Measurements from ENCODE around the gene CEP20.

CEP20 gene

DNA sequence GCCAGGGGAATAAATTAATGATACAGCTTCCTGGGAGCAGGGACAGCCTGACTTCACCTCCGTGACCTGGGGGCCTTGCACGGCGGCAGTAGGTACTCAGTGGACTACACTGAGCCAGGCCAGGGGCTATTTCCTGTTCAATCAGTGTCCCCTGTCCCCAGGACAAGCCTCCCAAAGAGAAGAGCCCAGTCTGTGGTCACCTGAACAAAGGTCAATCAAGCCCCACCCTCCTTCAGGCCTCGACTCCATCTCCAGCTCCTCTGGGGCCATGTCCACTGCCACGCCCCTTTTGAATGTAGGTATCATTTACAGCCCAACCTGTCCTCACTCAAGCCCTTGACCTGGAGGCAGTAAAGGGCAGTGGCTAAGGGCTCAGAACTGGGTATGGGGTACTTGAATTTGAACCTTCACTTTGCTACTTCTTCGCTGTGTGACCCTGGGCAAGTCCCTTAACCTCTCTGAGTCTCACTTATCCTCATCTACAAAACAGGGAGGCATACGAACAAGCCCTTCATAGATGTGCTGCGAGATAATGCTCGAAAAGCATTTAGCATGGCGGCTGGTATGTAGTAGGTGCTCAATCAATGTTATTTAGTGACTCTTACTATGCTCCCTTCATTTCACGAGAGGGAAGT, 60.6 kb downstream of the CEP20 start:
- no peak for DNase-seq

- DNase-seq: no peak
Measured at GRCh38 chr16:15827299-15827698, 61.1 kb downstream of the CEP20 start.

GRCh38 chr16:15825750-15826305, 62.6 kb downstream of the CEP20 start:
- DNase-seq: no peak

DNA sequence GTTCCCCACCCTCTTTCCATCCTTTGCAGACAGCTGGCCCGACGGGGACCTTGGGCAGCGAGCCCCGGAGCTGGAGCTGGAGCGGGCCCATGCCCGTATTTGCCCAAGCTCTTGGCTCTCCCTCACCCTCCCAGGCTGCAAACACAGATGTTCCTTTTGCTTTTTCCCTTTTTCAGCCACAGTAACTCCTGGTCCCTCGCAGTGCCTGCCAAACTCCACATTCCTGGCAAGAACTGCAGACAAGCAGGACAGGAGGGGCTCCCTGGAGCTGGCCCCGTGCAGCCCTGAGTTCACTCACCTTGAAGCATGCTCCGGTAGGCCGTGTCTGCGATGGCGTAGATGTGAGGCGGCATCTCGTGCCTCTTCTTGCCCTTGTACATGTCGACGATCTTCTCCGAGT, 65.4 kb downstream of the CEP20 start:
- no peak for DNase-seq

GRCh38 chr16:15820837-15821236, 67.6 kb downstream of the CEP20 start:
- no peak for DNase-seq

- DNase-seq: no peak
Measured at GRCh38 chr16:15819046-15819445, 69.4 kb downstream of the CEP20 start.

- no peak for DNase-seq
Measured at GRCh38 chr16:15817446-15817845, 71.0 kb downstream of the CEP20 start.

DNA sequence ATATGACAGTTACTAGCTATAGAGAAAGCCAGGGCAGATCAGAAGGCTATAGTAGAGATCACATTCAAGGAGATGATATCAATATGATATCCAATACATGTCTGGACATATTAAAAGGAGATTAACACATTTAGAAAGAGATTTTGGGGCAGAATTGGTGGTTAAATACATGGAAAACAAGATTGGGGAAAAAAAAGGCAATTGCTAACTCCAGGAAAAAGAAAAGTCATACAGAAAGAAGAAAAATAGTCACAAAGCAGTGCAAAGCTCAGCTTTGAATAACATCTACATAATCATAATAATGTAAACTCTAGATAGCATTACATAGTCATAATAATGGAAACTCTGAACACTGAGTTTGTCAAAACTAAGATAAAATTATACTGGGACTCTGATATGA, 72.2 kb downstream of the CEP20 start:
- no peak for DNase-seq

Measured in stimulated activated CD4-positive, alpha-beta T cell treated with anti-CD3 and anti-CD28 coated beads, Interleukin-2, amount 100 ng/mL, for 48 hours (primary cell).